ENCODE data around the gene TOP2B.
A peak's percentile ranks its signal among the peaks of the same experiment; 100 is the strongest.

TOP2B gene, protein sequence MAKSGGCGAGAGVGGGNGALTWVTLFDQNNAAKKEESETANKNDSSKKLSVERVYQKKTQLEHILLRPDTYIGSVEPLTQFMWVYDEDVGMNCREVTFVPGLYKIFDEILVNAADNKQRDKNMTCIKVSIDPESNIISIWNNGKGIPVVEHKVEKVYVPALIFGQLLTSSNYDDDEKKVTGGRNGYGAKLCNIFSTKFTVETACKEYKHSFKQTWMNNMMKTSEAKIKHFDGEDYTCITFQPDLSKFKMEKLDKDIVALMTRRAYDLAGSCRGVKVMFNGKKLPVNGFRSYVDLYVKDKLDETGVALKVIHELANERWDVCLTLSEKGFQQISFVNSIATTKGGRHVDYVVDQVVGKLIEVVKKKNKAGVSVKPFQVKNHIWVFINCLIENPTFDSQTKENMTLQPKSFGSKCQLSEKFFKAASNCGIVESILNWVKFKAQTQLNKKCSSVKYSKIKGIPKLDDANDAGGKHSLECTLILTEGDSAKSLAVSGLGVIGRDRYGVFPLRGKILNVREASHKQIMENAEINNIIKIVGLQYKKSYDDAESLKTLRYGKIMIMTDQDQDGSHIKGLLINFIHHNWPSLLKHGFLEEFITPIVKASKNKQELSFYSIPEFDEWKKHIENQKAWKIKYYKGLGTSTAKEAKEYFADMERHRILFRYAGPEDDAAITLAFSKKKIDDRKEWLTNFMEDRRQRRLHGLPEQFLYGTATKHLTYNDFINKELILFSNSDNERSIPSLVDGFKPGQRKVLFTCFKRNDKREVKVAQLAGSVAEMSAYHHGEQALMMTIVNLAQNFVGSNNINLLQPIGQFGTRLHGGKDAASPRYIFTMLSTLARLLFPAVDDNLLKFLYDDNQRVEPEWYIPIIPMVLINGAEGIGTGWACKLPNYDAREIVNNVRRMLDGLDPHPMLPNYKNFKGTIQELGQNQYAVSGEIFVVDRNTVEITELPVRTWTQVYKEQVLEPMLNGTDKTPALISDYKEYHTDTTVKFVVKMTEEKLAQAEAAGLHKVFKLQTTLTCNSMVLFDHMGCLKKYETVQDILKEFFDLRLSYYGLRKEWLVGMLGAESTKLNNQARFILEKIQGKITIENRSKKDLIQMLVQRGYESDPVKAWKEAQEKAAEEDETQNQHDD (N-terminal part only)

GRCh38 chr3:25664812-25665314, at the start of gene TOP2B:
Gene TOP2B, minus strand, starts transcription at chr3:25664907. Its CDS starts 610 bp downstream, at chr3:25664297.
- peak; percentile 91 for DNase-seq (ENCODE audit: low read depth, low spot score)

DNA sequence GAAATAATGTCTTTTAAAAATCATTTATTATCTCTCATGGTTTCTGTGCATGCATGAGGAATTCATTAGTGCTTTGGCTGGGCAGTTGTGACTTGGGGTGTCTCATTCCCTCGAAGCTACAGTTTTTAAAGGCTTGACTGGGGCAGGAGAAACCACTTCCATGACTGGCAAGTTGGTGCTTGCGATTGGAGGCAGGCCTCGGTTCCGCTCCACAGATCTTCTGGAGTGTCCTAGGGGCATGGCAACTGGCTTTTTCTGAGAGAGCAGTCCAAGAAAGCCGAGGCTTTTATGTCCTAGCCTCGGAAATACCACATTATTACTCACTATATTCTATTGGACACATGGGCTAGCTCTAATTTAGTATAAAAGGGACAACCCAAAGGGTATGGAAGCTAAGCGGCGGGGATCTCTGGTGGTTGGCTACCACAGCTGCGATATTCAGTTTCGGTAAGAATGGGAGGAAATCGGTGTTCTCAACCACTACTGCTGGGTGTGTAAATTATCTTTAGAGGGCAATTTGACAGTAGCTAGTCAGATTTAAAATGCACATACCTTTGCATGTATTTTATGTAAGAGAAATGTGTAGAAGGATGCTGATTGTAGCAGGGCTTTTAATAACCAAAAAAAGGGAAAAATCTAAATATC, 48.8 kb upstream of the TOP2B start:
- no peak for DNase-seq (ENCODE audit: low read depth, low spot score)

GRCh38 chr3:25711090-25711489, 46.4 kb upstream of the TOP2B start:
- DNase-seq (ENCODE audit: low read depth, low spot score) = no peak

- no peak for DNase-seq (ENCODE audit: low read depth, low spot score)
Measured at GRCh38 chr3:25708036-25708435, 43.3 kb upstream of the TOP2B start.

DNA sequence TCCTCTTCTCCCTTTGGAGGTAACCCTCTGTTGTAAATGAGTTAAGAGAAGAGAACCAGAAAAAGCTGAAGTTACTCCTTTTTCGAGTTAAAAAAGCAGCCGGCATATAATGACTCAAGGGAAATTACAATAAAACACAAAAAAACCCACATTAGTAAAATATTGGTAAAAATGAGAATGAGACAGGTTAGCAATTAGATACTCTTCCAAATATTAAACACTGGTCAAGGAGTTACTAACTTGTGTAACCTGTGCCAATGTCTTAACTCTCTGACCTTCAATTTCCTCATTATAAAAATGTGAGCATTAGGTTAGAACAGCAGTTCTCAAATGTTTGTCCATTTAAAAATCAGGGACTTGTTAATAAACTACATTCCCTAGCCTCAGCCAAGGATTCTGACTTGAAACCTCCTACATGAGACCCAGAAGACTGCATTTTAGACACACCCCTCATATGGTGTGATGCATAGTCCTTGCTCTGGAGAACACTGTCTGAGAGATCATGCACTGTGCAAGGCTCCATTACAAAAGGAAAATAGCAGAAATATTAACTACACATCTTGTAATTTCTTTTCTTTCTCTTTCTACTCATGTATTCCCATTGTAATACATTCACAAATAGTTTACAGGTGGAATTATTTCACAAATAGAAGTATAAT, 42.7 kb upstream of the TOP2B start:
- DNase-seq (ENCODE audit: low read depth, low spot score) = no peak

DNA sequence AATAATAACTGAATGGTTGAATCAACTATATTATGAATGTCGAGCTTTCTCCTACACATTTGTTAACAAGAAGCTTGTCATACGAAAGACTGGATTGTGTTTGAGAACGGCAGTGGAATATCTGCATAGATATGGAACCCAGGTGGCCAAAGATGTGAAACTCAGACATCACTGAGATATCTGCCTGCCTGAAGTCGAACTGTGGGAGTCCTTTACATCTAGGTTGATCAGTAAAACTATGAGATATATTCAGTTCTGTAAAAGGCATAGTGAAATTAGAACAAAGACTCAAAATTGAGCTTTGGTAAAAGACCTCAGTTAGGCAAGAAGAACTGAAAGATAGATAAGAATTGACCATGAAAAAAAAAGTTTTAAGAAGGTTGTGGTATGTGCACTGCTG, 41.5 kb upstream of the TOP2B start:
- DNase-seq (ENCODE audit: low read depth, low spot score) = no peak

DNA sequence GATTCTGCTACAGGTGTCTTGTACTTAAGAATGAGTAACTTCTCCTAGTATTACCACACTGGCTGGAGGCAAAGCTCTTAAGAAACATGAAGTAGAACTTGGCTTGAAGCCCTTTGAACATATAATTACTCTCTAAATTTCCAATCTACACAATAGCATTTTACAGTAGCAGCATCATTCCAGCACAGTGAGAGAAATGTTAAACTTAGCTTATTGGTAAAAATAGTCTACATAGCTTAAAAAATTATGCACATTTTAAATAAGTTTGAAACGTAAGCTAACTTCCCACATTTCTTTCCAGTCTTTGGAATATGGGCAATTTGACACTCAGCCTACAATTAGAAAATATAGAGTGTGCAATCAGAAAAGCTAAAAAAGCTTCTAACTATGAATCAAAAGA, 32.8 kb upstream of the TOP2B start:
- no peak for DNase-seq (ENCODE audit: low read depth, low spot score)

DNA sequence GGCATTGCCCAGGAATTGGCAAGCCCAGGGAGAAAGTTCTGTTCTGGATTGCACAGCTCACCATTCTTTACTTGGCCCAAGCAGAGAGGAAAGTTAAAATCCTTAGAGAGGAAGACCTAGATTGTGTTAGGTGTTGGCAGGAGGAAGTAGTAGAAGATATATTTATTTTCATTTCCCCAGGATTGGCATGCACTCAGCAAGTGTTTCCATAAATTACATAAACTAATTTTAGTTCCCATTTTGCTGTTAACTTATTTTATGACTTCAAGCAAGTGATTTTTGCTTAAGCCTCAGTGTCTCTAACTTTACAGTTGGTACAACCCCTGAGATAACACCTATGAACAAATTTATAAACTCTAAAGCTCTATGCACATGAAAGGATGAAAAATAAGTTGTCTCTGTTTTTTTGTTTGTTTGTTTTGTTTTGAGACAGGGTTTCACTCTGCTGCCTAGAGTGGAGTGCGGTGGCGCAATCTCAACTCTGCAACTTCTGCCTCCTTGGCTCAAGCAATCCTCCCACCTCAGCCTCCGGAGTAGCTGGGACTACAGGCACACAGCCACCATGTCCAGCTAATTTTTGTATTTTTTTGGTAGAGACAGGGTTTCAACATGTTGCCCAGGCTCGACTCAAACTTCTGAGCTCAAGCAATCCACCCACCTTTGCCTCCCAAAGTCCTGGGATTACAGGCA, 31.2 kb upstream of the TOP2B start:
- DNase-seq (ENCODE audit: low read depth, low spot score) = no peak

GRCh38 chr3:25693238-25693637, 28.5 kb upstream of the TOP2B start:
- no peak for DNase-seq (ENCODE audit: low read depth, low spot score)

- no peak for DNase-seq (ENCODE audit: low read depth, low spot score)
Measured at GRCh38 chr3:25692341-25692740, 27.6 kb upstream of the TOP2B start.

- DNase-seq (ENCODE audit: low read depth, low spot score) = no peak
Measured at GRCh38 chr3:25690768-25691533, 26.2 kb upstream of the TOP2B start.

- DNase-seq (ENCODE audit: low read depth, low spot score) = no peak
Measured at GRCh38 chr3:25689226-25689625, 24.5 kb upstream of the TOP2B start.

GRCh38 chr3:25687742-25688141, 23.0 kb upstream of the TOP2B start:
- no peak for DNase-seq (ENCODE audit: low read depth, low spot score)

- DNase-seq (ENCODE audit: low read depth, low spot score) = no peak
Measured at GRCh38 chr3:25686766-25687165, 22.1 kb upstream of the TOP2B start.

DNA sequence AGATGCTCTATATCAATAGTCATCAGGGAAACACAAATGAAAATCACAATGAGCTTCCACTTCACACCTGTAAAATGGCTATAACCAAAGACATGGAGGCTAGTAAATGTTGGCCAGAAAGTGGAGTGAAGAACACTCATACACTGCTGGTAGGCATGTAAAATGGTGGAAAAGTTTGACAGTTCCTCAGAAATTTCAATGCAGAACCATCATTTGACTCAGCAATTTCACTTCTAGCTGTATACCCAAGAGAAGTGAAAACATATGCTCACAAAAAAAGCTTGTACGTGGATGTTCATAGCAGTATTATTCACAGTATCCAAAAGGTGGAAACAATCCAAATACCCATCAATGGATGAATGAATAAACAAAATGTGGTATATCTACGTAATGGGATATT, 19.2 kb upstream of the TOP2B start:
- no peak for DNase-seq (ENCODE audit: low read depth, low spot score)

DNA sequence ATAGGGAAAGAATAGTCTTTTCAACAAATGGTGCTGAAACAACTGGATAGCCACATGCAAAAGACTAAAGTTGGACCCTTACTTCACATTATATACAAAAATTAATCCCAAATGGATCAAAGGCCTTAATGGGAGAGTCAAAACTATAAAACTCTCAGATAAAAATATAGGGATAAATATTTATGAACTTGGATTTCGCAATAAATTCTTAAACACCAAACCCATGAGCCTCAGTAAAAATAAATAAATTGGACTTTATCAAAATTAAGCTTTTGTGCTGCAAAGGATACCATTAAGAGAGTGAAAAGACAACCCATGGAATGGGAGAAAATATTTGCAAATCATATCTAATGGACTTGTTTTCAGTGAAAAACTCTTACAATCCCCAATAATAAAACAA, 18.7 kb upstream of the TOP2B start:
- no peak for DNase-seq (ENCODE audit: low read depth, low spot score)

DNA sequence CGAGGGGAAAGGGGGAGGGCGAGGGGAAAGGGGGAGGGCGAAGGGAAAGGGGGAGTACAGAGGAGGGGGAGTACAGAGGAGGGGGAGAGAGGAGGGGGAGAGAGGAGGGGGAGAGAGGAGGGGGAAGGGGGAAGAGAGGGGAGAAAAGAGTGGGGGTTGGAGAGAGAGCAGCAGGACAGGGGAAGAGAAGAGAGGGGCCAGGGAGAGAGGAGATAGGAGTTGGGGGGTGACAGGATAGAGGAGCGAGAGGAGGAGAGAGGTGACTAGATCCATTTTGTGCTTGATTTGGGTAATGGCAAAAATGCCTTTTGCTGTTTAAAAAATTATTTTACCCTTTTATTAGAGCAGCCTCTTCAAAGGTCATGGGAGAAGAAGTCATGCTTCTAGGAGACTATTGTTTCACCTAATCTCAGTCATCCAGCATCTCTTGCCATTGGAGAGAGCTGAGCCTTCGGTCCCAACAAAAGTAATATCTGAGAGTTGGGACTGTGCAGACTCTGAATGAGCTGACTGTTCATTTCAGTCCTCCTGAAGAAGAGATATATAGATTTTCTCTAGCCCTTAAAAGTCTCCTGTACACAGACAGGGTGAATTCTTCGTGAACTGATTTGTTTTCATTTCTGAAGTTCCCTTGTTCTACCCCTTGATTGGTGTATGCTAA, 15.1 kb upstream of the TOP2B start:
- DNase-seq (ENCODE audit: low read depth, low spot score) = no peak

GRCh38 chr3:25679166-25679565, 14.5 kb upstream of the TOP2B start:
- DNase-seq (ENCODE audit: low read depth, low spot score) = no peak

DNA sequence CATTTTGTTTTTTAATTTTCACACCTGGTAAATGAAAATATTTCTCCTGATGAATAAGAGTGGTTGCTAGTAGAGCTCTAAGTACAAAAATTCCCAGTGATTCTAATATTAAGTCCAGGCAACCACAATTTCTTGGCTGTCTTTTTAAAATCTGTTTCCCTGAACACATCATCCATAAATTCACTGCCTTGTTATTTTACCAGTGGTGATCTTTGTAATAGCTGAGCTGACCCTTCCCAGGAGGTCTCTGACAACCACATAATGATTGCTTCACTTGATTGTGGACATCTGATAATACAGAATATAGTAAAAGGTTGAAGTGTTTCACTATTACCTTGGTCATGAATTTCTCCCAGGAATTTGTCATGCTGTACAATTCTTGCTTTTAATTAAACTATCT, 13.9 kb upstream of the TOP2B start:
- no peak for DNase-seq (ENCODE audit: low read depth, low spot score)
